IPS-15b (cell line): ENCODE results near the gene PPP1R37.

Experiments
- H3K27me3 ChIP-seq: one replicate; pipeline ENCODE4 v1.6.1; 2013; ENCODE audit warnings: low read length; ENCODE audit not compliant: control insufficient read depth, insufficient read depth
- H3K36me3 ChIP-seq: one replicate; pipeline ENCODE4 v1.6.1; 2013; ENCODE audit warnings: low read length; ENCODE audit not compliant: control insufficient read depth, insufficient read depth
- H3K4me1 ChIP-seq: one replicate; pipeline ENCODE4 v1.6.1; 2013; ENCODE audit warnings: mild to moderate bottlenecking, low read length; ENCODE audit not compliant: control insufficient read depth, insufficient read depth
- H3K4me3 ChIP-seq: one replicate; pipeline ENCODE4 v1.5.1; 2013; ENCODE audit warnings: low read depth, low read length
- H3K9ac ChIP-seq: one replicate; pipeline ENCODE4 v1.6.1; 2013; ENCODE audit warnings: low read depth, mild to moderate bottlenecking, low read length
- H3K9me3 ChIP-seq: one replicate; pipeline ENCODE4 v1.6.1; 2013; ENCODE audit warnings: mild to moderate bottlenecking, low read length; ENCODE audit not compliant: control insufficient read depth, insufficient read depth

Gene PPP1R37

GRCh38 chr19:45136507-45137178 lies 43.7 kb downstream of the PPP1R37 start:
- H3K4me3 ChIP-seq = no peak overlapping the region
- H3K36me3 ChIP-seq = peaks cover 10% of the 10 kb centered on the region
- H3K9ac ChIP-seq = peak overlapping the region; percentile 65
- no peaks in the 10 kb centered on the region for H3K9me3 ChIP-seq
- H3K27me3 ChIP-seq = no peaks in the 10 kb centered on the region
- H3K4me1 ChIP-seq = peaks cover 3% of the 10 kb centered on the region

- H3K4me1 ChIP-seq = peaks cover 3% of the 10 kb centered on the region
- H3K4me3 ChIP-seq = no peak overlapping the region
- no peaks in the 10 kb centered on the region for H3K9me3 ChIP-seq
- no peak overlapping the region for H3K9ac ChIP-seq
- H3K36me3 ChIP-seq = peaks cover 15% of the 10 kb centered on the region
- no peaks in the 10 kb centered on the region for H3K27me3 ChIP-seq
Measured at GRCh38 chr19:45137179-45137761, 44.3 kb downstream of the PPP1R37 start.

GRCh38 chr19:45138303-45138751 lies 45.3 kb downstream of the PPP1R37 start:
- Histone ChIP-seq H3K4me3 (no peak overlapping the region), H3K36me3 (peaks cover 24% of the 10 kb centered on the region), H3K9me3 (no peaks in the 10 kb centered on the region), H3K9ac (no peak overlapping the region), H3K4me1 (peaks cover 3% of the 10 kb centered on the region), H3K27me3 (no peaks in the 10 kb centered on the region)

- peaks cover 24% of the 10 kb centered on the region for H3K36me3 ChIP-seq
- H3K27me3 ChIP-seq = no peaks in the 10 kb centered on the region
- no peak overlapping the region for H3K9ac ChIP-seq
- H3K4me1 ChIP-seq = peaks cover 3% of the 10 kb centered on the region
- no peak overlapping the region for H3K4me3 ChIP-seq
- no peaks in the 10 kb centered on the region for H3K9me3 ChIP-seq
Measured at GRCh38 chr19:45139286-45140143, 46.5 kb downstream of the PPP1R37 start.

- Histone ChIP-seq H3K9me3 (no peaks in the 10 kb centered on the region), H3K36me3 (peaks cover 24% of the 10 kb centered on the region), H3K4me1 (peaks cover 3% of the 10 kb centered on the region), H3K4me3 (no peak overlapping the region), H3K27me3 (no peaks in the 10 kb centered on the region), H3K9ac (no peak overlapping the region)
Measured at GRCh38 chr19:45140144-45140503, 47.1 kb downstream of the PPP1R37 start.

GRCh38 chr19:45140533-45140932 lies 47.6 kb downstream of the PPP1R37 start:
- H3K4me1 ChIP-seq = peaks cover 3% of the 10 kb centered on the region
- no peak overlapping the region for H3K9ac ChIP-seq

GRCh38 chr19:45141203-45141900 lies 48.4 kb downstream of the PPP1R37 start:
- peaks cover 31% of the 10 kb centered on the region for H3K36me3 ChIP-seq
- H3K4me3 ChIP-seq = no peak overlapping the region
- peaks cover 3% of the 10 kb centered on the region for H3K4me1 ChIP-seq
- no peaks in the 10 kb centered on the region for H3K27me3 ChIP-seq
- no peak overlapping the region for H3K9ac ChIP-seq
- H3K9me3 ChIP-seq = no peaks in the 10 kb centered on the region

More at GRCh38 chr19:45140533-45140932, 47.6 kb downstream of the PPP1R37 start:
- Histone ChIP-seq H3K9me3 (no peaks in the 10 kb centered on the region), H3K36me3 (peaks cover 28% of the 10 kb centered on the region), H3K4me3 (no peak overlapping the region), H3K27me3 (no peaks in the 10 kb centered on the region)

- Histone ChIP-seq H3K36me3 (peaks cover 35% of the 10 kb centered on the region), H3K9ac (no peak overlapping the region), H3K9me3 (no peaks in the 10 kb centered on the region), H3K27me3 (no peaks in the 10 kb centered on the region), H3K4me3 (no peak overlapping the region), H3K4me1 (peaks cover 3% of the 10 kb centered on the region)
Measured at GRCh38 chr19:45142016-45142725, 49.2 kb downstream of the PPP1R37 start.

- Histone ChIP-seq H3K9me3 (no peaks in the 10 kb centered on the region), H3K36me3 (peaks cover 35% of the 10 kb centered on the region), H3K4me1 (peaks cover 3% of the 10 kb centered on the region), H3K27me3 (no peaks in the 10 kb centered on the region), H3K4me3 (no peak overlapping the region), H3K9ac (no peak overlapping the region)
Measured at GRCh38 chr19:45142726-45143110, 49.7 kb downstream of the PPP1R37 start.

- H3K4me1 ChIP-seq = no peaks in the 10 kb centered on the region
- H3K36me3 ChIP-seq = peaks cover 38% of the 10 kb centered on the region
- no peaks in the 10 kb centered on the region for H3K9me3 ChIP-seq
- H3K27me3 ChIP-seq = no peaks in the 10 kb centered on the region
- H3K4me3 ChIP-seq = no peak overlapping the region
- no peak overlapping the region for H3K9ac ChIP-seq
Measured at GRCh38 chr19:45144431-45145269, 51.7 kb downstream of the PPP1R37 start.
